CD4-positive, alpha-beta T cell treated with Interleukin-4 for 4 hours (primary cell): ENCODE measurements around the gene SPTY2D1.
"Not testable (repeated sequence)": the region's sequence is repeated elsewhere in the genome, so short reads cannot be mapped to it uniquely, and the experiment has no call there.

Experiments used
- DNase-seq: peaks from one replicate; pipeline ENCODE4 v3.0.0-alpha.2; 2020

The SPTY2D1 gene

DNA sequence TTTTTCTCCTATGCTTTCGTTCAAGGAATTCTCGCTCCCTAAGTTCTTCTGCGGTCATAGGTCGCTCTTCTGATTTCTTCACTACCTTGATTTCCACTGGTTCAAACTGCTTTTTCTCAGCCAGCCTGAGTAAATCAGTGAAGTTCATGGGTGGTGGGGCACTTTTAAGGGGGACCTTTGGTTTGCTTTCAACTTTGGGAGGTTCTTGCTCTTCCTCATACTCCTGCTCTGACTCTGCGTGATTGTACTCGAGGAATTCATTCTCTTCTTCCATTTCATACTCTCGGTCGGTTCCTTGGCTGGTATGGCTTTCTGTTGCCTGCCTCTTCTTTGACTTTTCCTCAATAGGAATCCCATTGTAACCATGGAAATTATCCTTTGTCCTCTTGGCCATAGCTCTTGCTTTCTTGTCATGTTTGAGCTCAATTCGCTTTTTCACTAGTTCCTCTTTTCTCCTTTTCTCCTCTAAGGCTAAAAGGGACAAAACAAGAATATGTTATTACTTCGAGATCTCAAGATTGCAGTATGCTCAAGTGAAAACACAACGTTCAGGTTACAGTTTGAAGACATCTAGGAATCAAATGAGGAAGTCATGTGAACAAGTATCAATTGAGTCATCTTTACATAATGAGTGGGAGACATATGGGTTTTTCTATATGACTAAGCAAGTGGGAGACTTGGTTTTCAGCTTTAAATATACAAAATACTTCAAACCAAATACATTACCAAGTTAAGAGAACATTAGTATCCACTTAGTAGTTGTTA, 18.3 kb downstream of the SPTY2D1 start:
- peak; percentile 40 for DNase-seq

GRCh38 chr11:18614667-18615066, 19.5 kb downstream of the SPTY2D1 start:
- DNase-seq: no peak

DNA sequence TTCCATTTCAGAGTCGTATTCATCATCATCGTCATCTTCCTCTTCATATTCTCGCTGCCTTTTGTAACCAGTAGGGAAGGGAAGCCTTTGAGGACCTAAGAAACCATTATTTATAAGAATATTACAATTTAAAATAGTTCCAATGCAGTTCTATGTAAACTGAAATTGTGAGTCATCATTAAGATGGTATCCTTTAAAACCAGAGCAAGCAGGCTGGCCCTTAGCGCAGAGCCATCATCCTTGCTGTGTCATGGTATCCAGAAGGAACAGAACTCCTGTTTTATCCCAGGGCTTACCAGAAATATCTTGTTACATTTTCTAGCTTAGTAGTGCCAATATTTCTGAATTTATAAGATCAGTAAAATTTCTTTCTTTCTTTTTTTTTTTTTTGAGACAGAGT, 21.7 kb downstream of the SPTY2D1 start:
- DNase-seq: no peak

- DNase-seq: no peak
Observed at GRCh38 chr11:18611196-18611595, 22.9 kb downstream of the SPTY2D1 start.

DNA sequence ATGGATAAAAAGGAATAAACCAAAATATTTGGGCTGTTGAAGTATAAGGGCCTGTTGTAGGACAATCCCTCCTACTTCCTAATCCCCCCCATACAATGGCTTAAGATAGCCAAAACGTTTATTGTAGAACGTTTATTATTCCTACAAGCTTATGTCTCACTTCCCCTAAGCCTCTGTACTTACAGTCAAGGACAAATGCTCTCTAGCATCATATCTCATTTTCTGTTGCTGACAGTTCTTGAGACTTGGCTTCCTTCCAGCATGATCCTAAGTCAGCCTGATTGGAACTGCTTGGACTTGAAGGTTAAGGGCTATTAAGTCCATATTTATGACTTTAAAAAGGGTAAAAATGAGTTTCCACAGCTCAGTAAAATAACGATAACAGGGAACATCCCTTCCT, 25.8 kb downstream of the SPTY2D1 start:
- no peak for DNase-seq

GRCh38 chr11:18600915-18601569, 33.1 kb downstream of the SPTY2D1 start:
- no peak for DNase-seq

DNA sequence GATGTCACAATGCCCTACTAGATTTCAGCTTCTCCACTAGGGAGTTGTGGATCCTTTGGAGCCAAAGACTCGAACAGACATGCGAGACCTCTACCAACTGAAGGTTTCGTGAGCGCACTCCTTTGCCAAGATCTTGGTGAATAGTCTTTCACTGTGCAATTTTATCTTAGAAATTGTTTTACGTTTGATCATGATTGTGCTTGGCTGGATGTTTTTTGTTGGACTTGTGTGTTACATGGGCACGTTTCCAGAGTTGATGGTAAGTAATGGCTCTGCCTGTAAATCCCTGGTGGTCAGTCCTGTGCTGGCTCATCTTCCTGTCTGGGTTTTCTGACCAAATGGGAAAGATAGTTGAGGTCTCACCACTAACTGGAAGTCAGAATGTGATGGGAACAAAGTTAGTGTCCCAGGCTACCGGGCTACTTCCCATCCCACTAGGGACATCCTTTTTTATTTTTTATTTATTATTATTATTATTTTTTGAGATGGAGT, 34.4 kb downstream of the SPTY2D1 start, which contains the start of gene MISFA:
TSS of gene MISFA (plus strand) at position 51 of the 492 bp plus-strand sequence. CDS start at position 191, 140 bp downstream.
- no peak for DNase-seq

DNA sequence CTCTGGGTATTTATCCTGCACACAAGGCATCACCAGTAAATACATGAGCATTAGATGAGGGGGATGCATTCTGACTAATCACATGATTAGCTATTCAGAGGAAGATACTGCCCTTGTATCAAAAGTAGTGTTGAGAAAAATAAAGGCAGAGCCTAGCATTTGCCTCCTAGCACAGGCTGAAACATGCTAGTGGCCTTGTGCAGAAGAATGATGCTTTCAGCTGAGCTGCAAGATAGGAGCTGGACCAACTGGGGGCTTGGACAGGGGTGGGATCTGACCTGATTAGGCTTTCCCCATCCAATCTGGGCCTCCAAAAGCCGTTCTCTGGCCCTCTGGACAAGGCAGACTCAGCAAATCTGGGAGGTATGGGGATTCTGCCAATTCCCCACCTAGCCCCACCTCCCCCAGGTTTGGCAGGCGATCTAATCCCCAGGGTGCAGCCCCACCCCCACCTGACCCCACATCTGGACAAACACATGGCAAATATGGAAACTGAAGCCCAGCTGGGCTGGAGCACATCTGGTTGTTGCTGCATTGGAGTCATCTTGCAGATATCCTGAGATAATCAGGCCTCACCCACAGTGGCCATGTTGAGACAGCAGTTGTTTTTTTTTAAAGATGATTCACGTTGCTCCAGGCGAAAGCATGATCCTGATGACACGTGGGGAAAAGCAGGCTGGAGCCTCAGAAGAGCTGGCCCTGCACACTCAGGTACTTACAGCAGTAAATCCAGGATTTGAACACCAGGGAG, 39.0 kb downstream of the SPTY2D1 start:
- DNase-seq: no peak

DNA sequence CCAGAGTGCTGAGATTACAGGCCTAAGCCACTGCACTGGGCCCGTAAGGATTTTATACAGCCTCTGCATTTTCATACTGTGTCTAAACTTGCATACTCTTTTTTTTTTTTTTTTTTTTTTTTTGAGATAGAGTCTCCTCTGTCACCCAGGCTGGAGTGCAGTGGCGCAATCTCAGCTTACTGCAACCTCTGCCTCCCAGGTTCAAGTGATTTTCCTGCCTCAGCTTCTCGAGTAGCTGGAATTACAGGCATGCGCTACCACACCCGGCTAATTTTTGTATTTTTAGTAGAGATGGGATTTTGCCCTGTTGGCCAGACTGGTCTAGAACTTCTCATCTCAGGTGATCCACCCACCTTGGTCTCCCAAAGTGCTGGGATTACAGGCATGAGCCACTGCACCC, 40.1 kb downstream of the SPTY2D1 start:
- DNase-seq: not testable (repeated sequence)

DNA sequence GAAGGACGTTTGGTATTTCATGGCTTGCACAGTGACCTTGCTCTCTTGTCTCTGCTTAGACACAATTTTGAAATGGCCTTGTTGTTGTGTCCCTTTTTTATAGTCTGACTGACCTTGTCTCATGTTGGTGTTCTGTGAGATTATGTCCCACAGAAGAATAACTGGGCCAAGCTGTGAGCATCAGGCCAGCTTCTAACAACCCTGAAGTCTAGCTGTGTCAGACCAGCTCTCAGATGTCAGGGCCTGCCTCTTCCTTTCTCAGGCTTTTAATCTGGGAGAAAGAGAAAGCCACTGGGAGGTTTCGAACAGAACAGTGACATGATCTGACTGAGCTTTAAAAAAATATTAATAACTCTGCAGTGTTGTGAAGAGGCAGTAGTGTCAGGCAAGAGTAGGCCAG, 43.6 kb downstream of the SPTY2D1 start:
- DNase-seq: peak; percentile 14

DNA sequence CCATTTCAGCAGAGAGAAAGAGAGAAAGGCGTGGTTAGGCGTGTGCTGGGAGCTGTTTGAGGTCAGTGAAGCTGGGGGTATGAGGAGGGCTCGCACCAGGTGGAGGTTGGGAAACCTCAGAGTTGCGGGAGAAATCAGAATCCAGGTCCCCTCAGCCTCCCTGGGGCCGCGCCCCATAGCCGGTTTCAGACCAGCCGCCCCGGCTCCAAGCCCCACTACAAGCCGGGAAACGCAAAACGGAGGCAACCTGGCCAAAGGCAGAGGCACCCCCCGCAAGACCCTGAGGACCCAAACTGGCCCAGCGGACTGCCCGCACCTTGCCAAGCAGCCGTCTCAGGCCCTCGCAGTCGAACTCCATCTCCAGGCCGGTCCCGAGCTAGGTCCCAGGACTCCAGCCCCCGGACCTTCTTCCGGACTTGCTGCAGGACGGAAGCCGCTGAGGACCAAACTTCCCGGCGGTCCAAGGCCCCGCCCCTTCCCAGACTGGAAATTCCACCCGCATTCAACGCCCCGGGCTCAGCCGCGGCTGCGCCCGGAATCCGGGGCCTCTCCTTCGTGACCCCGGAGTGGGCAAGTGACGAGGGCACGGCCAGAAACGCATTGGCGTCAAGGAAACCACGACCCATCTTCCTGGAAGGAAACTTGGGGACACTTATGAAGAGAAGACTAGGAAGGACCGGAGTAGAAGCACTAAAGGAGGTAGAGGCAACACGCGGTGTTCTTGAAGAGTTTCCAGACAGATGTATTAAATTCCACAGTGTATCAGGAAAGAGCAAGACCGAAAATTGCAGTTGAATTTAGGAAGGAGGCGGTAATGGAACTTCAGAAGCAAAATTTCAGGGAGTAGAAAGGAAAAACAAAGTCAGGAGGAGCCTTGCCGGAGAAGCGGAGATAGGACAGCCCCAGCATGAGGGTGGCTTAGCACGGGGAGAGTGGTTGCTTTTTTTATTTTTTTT, 45.6 kb downstream of the SPTY2D1 start, which contains the start of gene UEVLD:
TSS of gene UEVLD (minus strand) at position 438 of the 956 bp plus-strand sequence. CDS start at position 358, 80 bp downstream.
- peak; percentile 60 for DNase-seq

- no peak for DNase-seq
Observed at GRCh38 chr11:18581825-18582224, 52.3 kb downstream of the SPTY2D1 start.

- DNase-seq: no peak
Observed at GRCh38 chr11:18580113-18580766, 53.9 kb downstream of the SPTY2D1 start.

- DNase-seq: peak; percentile 50
Observed at GRCh38 chr11:18578975-18579598, 55.1 kb downstream of the SPTY2D1 start.

DNA sequence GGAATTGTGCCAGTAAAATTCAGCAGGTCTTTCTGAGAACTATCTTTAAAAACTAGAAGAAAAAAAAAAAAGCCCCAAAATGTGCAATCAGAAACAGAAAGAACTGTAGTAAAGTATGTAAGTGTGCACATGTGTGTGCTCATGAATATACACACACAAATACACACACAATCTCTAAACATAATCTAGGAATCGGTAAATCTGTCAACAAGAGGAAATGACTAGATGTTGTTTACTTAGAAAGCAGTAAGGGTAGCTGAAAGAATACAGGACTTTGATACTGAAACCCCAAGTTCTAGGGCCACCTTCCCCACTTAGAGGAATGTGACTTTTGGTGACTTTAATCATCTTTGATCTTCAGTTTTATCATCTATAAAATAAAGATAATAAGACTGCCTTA, 58.8 kb downstream of the SPTY2D1 start:
- DNase-seq: no peak

GRCh38 chr11:18567081-18567480, 67.1 kb downstream of the SPTY2D1 start:
- DNase-seq: no peak

DNA sequence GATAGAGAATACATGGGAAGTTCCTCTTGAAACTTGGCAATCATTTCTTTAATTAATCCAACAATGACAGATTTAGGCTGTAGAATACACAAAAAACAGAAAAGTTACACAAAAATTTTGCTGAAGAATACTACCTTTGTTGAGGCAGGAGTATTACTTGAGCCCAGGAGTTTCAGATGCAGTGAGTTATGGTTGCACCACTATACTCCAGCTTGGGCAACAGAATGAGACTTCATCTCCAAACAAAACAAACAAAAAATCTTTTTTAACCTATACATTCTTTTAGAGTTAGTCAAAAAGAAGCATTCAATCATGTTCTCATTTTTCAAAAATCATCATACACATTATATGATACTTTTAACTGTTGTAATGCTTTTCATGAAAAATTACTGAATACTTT, 67.7 kb downstream of the SPTY2D1 start:
- DNase-seq: no peak

- DNase-seq: no peak
Observed at GRCh38 chr11:18564149-18564548, 70.0 kb downstream of the SPTY2D1 start.

DNA sequence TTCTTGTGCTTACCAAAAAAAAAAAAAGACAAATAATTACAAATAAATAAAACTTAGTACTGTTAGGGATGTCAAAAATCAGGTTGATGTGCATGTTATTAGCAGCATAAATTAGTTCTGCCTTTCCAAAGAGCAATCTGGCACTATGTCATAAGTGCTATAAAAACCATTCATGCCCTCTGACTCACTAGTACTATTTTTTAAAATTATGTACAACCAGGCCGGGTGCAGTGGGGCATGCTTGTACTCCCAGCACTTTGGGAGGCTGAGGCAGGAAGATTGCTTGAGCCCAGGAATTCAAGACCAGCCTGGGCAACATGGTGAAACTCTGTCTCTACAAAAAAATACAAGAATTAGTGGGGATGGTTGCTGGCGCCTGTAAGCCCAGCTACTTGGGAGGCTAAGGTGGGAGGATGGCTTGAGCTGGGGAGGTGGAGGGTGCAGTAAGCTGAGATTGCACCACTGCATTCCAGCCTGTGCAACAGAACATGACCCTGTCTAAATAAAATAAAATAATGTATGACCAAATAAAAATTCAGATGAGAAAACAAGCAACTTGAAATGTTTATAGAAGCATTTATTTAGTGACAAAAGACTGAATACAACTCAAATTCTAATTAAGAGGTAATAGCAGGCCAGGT, 70.9 kb downstream of the SPTY2D1 start:
- DNase-seq: no peak
